PC-9 (cell line): Measurements from ENCODE around the gene CDH12. TPM values are rescaled to one million over a fixed set of nuclear protein-coding genes. Genes with fewer than 3 reads are reported as not detected.

Experiments used
- BruUV-seq: library from RNA; stranded (reverse); fragments of 400-500 nt; replicated peaks from 2 replicates; lab custom pipeline; 2021; lab: Mats Ljungman, UMichigan
- CTCF ChIA-PET: fragments of 300-600 bp; sonication (Branson Sonifier 250); formaldehyde crosslinking; loops from one replicate; lab custom pipeline; 2022; ENCODE audit warnings: antibody characterized with exemption; lab: Charles Lee
- POLR2A ChIA-PET: fragments of 300-600 bp; sonication (Branson Sonifier 250); formaldehyde crosslinking; loops from one replicate; lab custom pipeline; 2022; ENCODE audit warnings: antibody characterized with exemption; ENCODE audit not compliant: unreplicated experiment; lab: Charles Lee
- DNase-seq, 2 experiments: peaks; one replicate each; pipeline versions ENCODE4 v3.0.0 to v3.0.0-alpha.2; 2015 to 2022; ENCODE audit warnings: mixed read lengths in 1 of 2
- H2AFZ ChIP-seq: fragments of 200-600 bp; sonication (generic); 2 replicates; pipeline ENCODE4 v1.8.1; 2017; ENCODE audit warnings: antibody characterized with exemption
- H3F3A ChIP-seq: fragments of 200-600 bp; sonication (generic); 2 replicates; pipeline ENCODE4 v1.8.1; 2017; ENCODE audit warnings: antibody characterized with exemption, mild to moderate bottlenecking, low read depth; ENCODE audit not compliant: insufficient read depth
- H3K27ac ChIP-seq: fragments of 200-600 bp; sonication (generic); 2 replicates; pipeline ENCODE4 v1.6.1; 2016; ENCODE audit warnings: mixed run types
- H3K27me3 ChIP-seq: fragments of 200-600 bp; sonication (generic); 2 replicates; pipeline ENCODE4 v1.6.1; 2016; ENCODE audit warnings: low read depth, mixed run types; ENCODE audit not compliant: insufficient read depth
- H3K36me3 ChIP-seq: fragments of 200-600 bp; sonication (generic); 2 replicates; pipeline ENCODE4 v1.6.1; 2016; ENCODE audit warnings: low read depth, mixed run types
- H3K4me1 ChIP-seq: fragments of 200-600 bp; sonication (generic); replicated peaks from 2 replicates; pipeline ENCODE4 v1.6.1; 2016; ENCODE audit warnings: mixed run types; ENCODE audit not compliant: insufficient read depth
- H3K4me2 ChIP-seq: fragments of 200-600 bp; sonication (generic); 2 replicates; pipeline ENCODE4 v1.6.1; 2017; ENCODE audit warnings: mixed run types
- H3K4me3 ChIP-seq: fragments of 200-600 bp; sonication (generic); 2 replicates; pipeline ENCODE4 v1.6.1; 2016; ENCODE audit warnings: mixed run types
- H3K79me2 ChIP-seq: fragments of 200-600 bp; sonication (generic); 2 replicates; pipeline ENCODE4 v1.6.1; 2017; ENCODE audit warnings: low read depth, mixed run types
- H3K9me2 ChIP-seq: fragments of 200-600 bp; sonication (generic); 2 replicates; pipeline ENCODE4 v1.8.1; 2017; ENCODE audit warnings: mild to moderate bottlenecking; ENCODE audit not compliant: insufficient read depth
- H3K9me3 ChIP-seq: fragments of 200-600 bp; sonication (generic); 2 replicates; pipeline ENCODE4 v1.8.1; 2016; ENCODE audit warnings: low read depth; ENCODE audit not compliant: insufficient read depth
- H4K20me1 ChIP-seq: fragments of 200-600 bp; sonication (generic); 2 replicates; pipeline ENCODE4 v1.8.1; 2017; ENCODE audit not compliant: insufficient read depth
- CTCF ChIP-seq: fragments of 200-600 bp; sonication (generic); conservative IDR thresholded peaks from 2 replicates; pipeline ENCODE4 v1.6.1; 2017; ENCODE audit warnings: mixed run types, antibody characterized with exemption, mild to moderate bottlenecking, moderate library complexity
- EZH2 ChIP-seq: fragments of 200-600 bp; sonication (generic); IDR thresholded peaks from 2 replicates; pipeline ENCODE4 v1.8.0; 2017; ENCODE audit warnings: antibody characterized with exemption, low read depth
- intact Hi-C: fragments of 100-400 bp; cut with micrococcal nuclease; formaldehyde crosslinking; loops from one replicate; pipeline ENCODE4 v1.10.0; 2022; ENCODE audit not compliant: unreplicated experiment
- total RNA-seq: library from RNA; stranded (reverse); gene quantifications from 2 replicates; pipeline ENCODE4 v1.2.3, GENCODE V29; 2021

Gene CDH12
- total RNA-seq, 1 experiment from 2014 or later = not detected

- Histone ChIP-seq H3K4me1 (no peaks in the 10 kb centered on the region), H2AFZ (no peak overlapping the region), H3K27ac (no peak overlapping the region), H3F3A (no peaks in the 10 kb centered on the region), H3K9me2 (no peaks in the 10 kb centered on the region), H3K27me3 (no peaks in the 10 kb centered on the region), H3K9me3 (no peaks in the 10 kb centered on the region), H3K4me2 (no peak overlapping the region), H3K79me2 (no peaks in the 10 kb centered on the region), H3K36me3 (no peaks in the 10 kb centered on the region), H3K4me3 (no peak overlapping the region), H4K20me1 (no peaks in the 10 kb centered on the region)
- ChIA-PET CTCF (no interaction called here), POLR2A (no interaction called here)
- intact Hi-C loops = no loop called here
- no peak for DNase-seq
- TF ChIP-seq CTCF (no peak), EZH2 (no peak)
- BruUV-seq = no TSS peak
These were observed 498.2 kb downstream of the CDH12 start for GRCh38 chr5:22354956-22355355.

- no peak overlapping the region for H2AFZ ChIP-seq
- no peak overlapping the region for H3K4me3 ChIP-seq
- no peak for TF ChIP-seq CTCF
- no peak for TF ChIP-seq EZH2
- H3K4me2 ChIP-seq = no peak overlapping the region
- H3K9me3 ChIP-seq = no peaks in the 10 kb centered on the region
- H3K27ac ChIP-seq = no peak overlapping the region
- ChIA-PET CTCF (no interaction called here), POLR2A (no interaction called here)
- H3K9me2 ChIP-seq = no peaks in the 10 kb centered on the region
- DNase-seq = no peak
- H3K36me3 ChIP-seq = no peaks in the 10 kb centered on the region
- intact Hi-C loops = no loop called here
- no peaks in the 10 kb centered on the region for H3F3A ChIP-seq
- H4K20me1 ChIP-seq = no peaks in the 10 kb centered on the region
- H3K4me1 ChIP-seq = no peaks in the 10 kb centered on the region
- H3K79me2 ChIP-seq = no peaks in the 10 kb centered on the region
- no TSS peak for BruUV-seq
- H3K27me3 ChIP-seq = no peaks in the 10 kb centered on the region
These were observed 500.7 kb downstream of the CDH12 start for GRCh38 chr5:22352493-22352892.

- Histone ChIP-seq H3K9me2 (no peaks in the 10 kb centered on the region), H3K9me3 (no peaks in the 10 kb centered on the region), H3K36me3 (no peaks in the 10 kb centered on the region), H3K27ac (no peak overlapping the region), H3K4me1 (no peaks in the 10 kb centered on the region), H2AFZ (no peak overlapping the region), H3K79me2 (no peaks in the 10 kb centered on the region), H3F3A (no peaks in the 10 kb centered on the region), H3K4me2 (no peak overlapping the region), H3K27me3 (no peaks in the 10 kb centered on the region), H3K4me3 (no peak overlapping the region), H4K20me1 (no peaks in the 10 kb centered on the region)
- no peak for DNase-seq
- CTCF ChIA-PET = no interaction called here
- BruUV-seq = no TSS peak
- no peak for TF ChIP-seq CTCF
- no peak for TF ChIP-seq EZH2
- intact Hi-C loops = no loop called here
- POLR2A ChIA-PET = no interaction called here
These were observed 502.0 kb downstream of the CDH12 start for GRCh38 chr5:22351178-22351577.
